ENCODE data around the gene PDE9A. TPM values are rescaled to one million over a fixed set of nuclear protein-coding genes. Genes with fewer than 3 reads are reported as not detected.

Gene PDE9A
- total and polyA plus RNA-seq, 3 donors from 2014 or later, result 5.7 to 6.4 (median 6.3) TPM

DNA sequence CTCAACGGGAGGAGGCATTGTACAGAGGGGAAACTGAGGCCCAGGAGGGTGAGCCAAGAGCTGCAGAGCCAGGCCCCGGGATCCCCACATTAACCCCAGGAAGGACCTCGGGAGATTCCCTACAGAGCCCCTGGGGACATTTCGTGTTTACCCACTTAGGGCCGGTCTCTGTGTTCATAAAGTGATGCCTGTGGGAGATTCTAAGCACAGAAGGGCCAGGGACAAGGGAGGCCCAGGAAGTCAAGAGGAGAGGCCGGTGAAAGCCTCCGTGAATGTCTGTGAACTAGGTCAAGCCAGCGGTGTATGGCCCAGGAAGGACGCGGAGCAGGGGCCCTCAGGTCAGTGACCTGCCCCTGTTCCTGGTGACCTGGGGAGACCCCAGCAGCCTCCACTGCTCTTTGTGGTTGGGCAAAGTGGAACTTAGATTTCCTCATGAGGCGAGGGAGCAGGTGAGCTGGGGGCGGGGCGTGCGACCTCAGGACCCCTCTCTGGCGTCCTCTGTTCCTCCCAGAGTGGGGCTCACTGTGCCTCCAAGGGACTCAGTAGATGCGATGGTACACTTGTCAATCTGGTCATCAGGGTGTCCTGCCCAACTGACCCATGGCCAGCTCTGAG is 34.9 kb downstream of the PDE9A start:
- intact Hi-C loops (cut with DNase I; ENCODE audit: low total_unique reads), result no loop called here
- WGBS, 2 donors, result 90 to 95% methylated on average over 10 to 16 of the region's 16 CpGs
- H3K36me3 ChIP-seq (ENCODE audit: low read depth, missing control alignments), result no peaks in the 10 kb centered on the region
- no peaks in the 10 kb centered on the region for H3K9me3 ChIP-seq
- H3K27ac ChIP-seq, result no peak overlapping the region
- no peaks in the 10 kb centered on the region for H3K4me1 ChIP-seq
- DNase-seq, result no peak
- H3K27me3 ChIP-seq, result no peaks in the 10 kb centered on the region
- H3K4me3 ChIP-seq, result no peak overlapping the region
- TF ChIP-seq POLR2A (IDR thresholded peaks at IDR 0.05), result no peak
- TF ChIP-seq, protein P1, sequence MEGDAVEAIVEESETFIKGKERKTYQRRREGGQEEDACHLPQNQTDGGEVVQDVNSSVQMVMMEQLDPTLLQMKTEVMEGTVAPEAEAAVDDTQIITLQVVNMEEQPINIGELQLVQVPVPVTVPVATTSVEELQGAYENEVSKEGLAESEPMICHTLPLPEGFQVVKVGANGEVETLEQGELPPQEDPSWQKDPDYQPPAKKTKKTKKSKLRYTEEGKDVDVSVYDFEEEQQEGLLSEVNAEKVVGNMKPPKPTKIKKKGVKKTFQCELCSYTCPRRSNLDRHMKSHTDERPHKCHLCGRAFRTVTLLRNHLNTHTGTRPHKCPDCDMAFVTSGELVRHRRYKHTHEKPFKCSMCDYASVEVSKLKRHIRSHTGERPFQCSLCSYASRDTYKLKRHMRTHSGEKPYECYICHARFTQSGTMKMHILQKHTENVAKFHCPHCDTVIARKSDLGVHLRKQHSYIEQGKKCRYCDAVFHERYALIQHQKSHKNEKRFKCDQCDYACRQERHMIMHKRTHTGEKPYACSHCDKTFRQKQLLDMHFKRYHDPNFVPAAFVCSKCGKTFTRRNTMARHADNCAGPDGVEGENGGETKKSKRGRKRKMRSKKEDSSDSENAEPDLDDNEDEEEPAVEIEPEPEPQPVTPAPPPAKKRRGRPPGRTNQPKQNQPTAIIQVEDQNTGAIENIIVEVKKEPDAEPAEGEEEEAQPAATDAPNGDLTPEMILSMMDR (IDR thresholded peaks at IDR 0.05), result no peak

GRCh38 chr21:42688841-42689371 is 35.5 kb downstream of the PDE9A start:
- Histone ChIP-seq H3K27me3 (no peaks in the 10 kb centered on the region), H3K27ac (no peak overlapping the region), H3K4me1 (no peaks in the 10 kb centered on the region), H3K36me3 (ENCODE audit: low read depth, missing control alignments) (no peaks in the 10 kb centered on the region), H3K4me3 (no peak overlapping the region), H3K9me3 (no peaks in the 10 kb centered on the region)
- TF ChIP-seq POLR2A (IDR thresholded peaks at IDR 0.05), result no peak
- TF ChIP-seq, protein P1 (IDR thresholded peaks at IDR 0.05), result no peak
- intact Hi-C loops (cut with DNase I; ENCODE audit: low total_unique reads), result no loop called here
- WGBS, 2 donors, result 92 to 95% methylated on average over 18 to 20 of the region's 21 CpGs
- DNase-seq, result no peak

- Histone ChIP-seq H3K4me1 (no peaks in the 10 kb centered on the region), H3K27me3 (no peaks in the 10 kb centered on the region), H3K36me3 (ENCODE audit: low read depth, missing control alignments) (no peaks in the 10 kb centered on the region), H3K4me3 (no peak overlapping the region), H3K27ac (no peak overlapping the region), H3K9me3 (no peaks in the 10 kb centered on the region)
- no peak for TF ChIP-seq POLR2A (IDR thresholded peaks at IDR 0.05)
- TF ChIP-seq, protein P1 (IDR thresholded peaks at IDR 0.05), result no peak
- WGBS, 2 donors, result 89 to 91% methylated on average over 6 of the region's 6 CpGs
- DNase-seq, result no peak
- intact Hi-C loops (cut with DNase I; ENCODE audit: low total_unique reads), result no loop called here
Observed at GRCh38 chr21:42690586-42690985, 37.2 kb downstream of the PDE9A start.

- intact Hi-C loops (cut with DNase I; ENCODE audit: low total_unique reads), result no loop called here
- no peaks in the 10 kb centered on the region for H3K36me3 ChIP-seq (ENCODE audit: low read depth, missing control alignments)
- 92% methylated on average over 13 to 19 of the region's 19 CpGs for WGBS, 2 donors
- no peaks in the 10 kb centered on the region for H3K9me3 ChIP-seq
- no peak overlapping the region for H3K4me3 ChIP-seq
- TF ChIP-seq, protein P1 (IDR thresholded peaks at IDR 0.05), result no peak
- TF ChIP-seq POLR2A (IDR thresholded peaks at IDR 0.05), result no peak
- H3K27ac ChIP-seq, result no peak overlapping the region
- H3K4me1 ChIP-seq, result no peaks in the 10 kb centered on the region
- no peak for DNase-seq
- H3K27me3 ChIP-seq, result no peaks in the 10 kb centered on the region
Observed at GRCh38 chr21:42691901-42692559, 38.6 kb downstream of the PDE9A start.

All from testis (tissue), 3 donors.